HepG2 (cell line): ENCODE measurements around the gene HHLA2. TPM values are rescaled to one million over a fixed set of nuclear protein-coding genes. Genes with fewer than 3 reads are reported as not detected.

ENCODE experiments used
- ATAC-seq: fragments of 200-7000 bp; cut with Tn5 transposase; 3 replicates; pipeline ENCODE4 v1.9.1; 2020; ENCODE audit warnings: mild to moderate bottlenecking, moderate library complexity
- BruUV-seq: library from RNA; stranded (reverse); fragments of 400-500 nt; replicated peaks from 2 replicates; lab custom pipeline; 2021; lab: Mats Ljungman, UMichigan
- CTCF ChIA-PET: fragments of 300-600 bp; formaldehyde crosslinking; extraction: SDS; loops from one replicate; lab custom pipeline; 2021; ENCODE audit warnings: low total read pairs, inconsistent platforms, low intra/inter-chr PET ratio; lab: Yijun Ruan, JAX
- POLR2A ChIA-PET: fragments of 350-600 bp; sonication (Branson Sonifier 250); formaldehyde crosslinking; loops from one replicate; lab custom pipeline; 2020; ENCODE audit warnings: antibody characterized with exemption, inconsistent platforms; lab: Yijun Ruan, JAX
- DNase-seq: peaks from one replicate; pipeline ENCODE4 v3.0.0-alpha.2; 2015; ENCODE audit warnings: low spot score
- FAIRE-seq: peaks from 3 replicates; lab custom pipeline; 2011; peaks lifted over from hg19 to GRCh38; lab: Jason Lieb, UNC
- H2AFZ ChIP-seq: one replicate; pipeline ENCODE4 v1.6.1; 2011; ENCODE audit warnings: low read length, inconsistent platforms
- H3K27ac ChIP-seq: fragments of 300-600 bp; 3 replicates; pipeline ENCODE4 v1.8.0; 2011; ENCODE audit warnings: mixed run types, mild to moderate bottlenecking, mixed read lengths, low read length, inconsistent platforms; ENCODE audit not compliant: insufficient read depth; ENCODE audit errors: extremely low read length
- H3K27me3 ChIP-seq, 2 experiments: fragments of 200-600 bp in 1 of 2; 2 replicates in 1 of 2; 3 replicates in 1 of 2; pipeline versions ENCODE4 v1.6.0 to v1.8.0; 2011; ENCODE audit warnings: low read length in 2 of 2, mild to moderate bottlenecking in 2 of 2, moderate library complexity in 2 of 2, inconsistent platforms in 1 of 2; ENCODE audit not compliant: insufficient read depth in 2 of 2, control insufficient read depth in 1 of 2
- H3K36me3 ChIP-seq, 2 experiments: fragments of 200-600 bp in 1 of 2; replicated peaks in 1 of 2; 2 replicates in 1 of 2; 3 replicates in 1 of 2; pipeline versions ENCODE4 v1.5.1 to v1.8.0; 2011; ENCODE audit warnings: low read length in 2 of 2, inconsistent platforms in 1 of 2; ENCODE audit not compliant: insufficient read depth in 2 of 2, control insufficient read depth in 1 of 2
- H3K4me1 ChIP-seq: 2 replicates; pipeline ENCODE4 v1.5.1; 2012; ENCODE audit warnings: low read length, inconsistent platforms; ENCODE audit not compliant: insufficient read depth
- H3K4me2 ChIP-seq: 2 replicates; pipeline ENCODE4 v1.6.0; 2011; ENCODE audit warnings: low read depth, low read length, inconsistent platforms
- H3K4me3 ChIP-seq, 3 experiments: fragments of 200-600 bp in 1 of 3; sonication (generic), shearing (Covaris generic) in 1 of 3; replicated peaks in 1 of 3; 2 replicates each; pipeline ENCODE4 v1.5.1; 2011 to 2016; ENCODE audit warnings: low read length in 3 of 3, inconsistent platforms in 2 of 3, low read depth in 2 of 3, mild to moderate bottlenecking in 2 of 3, control low read depth in 1 of 3, mixed read lengths in 1 of 3; ENCODE audit not compliant: insufficient read depth in 1 of 3
- H3K79me2 ChIP-seq: one replicate; pipeline ENCODE4 v1.6.1; 2011; ENCODE audit warnings: low read length, inconsistent platforms; ENCODE audit not compliant: insufficient read depth
- H3K9ac ChIP-seq: 2 replicates; pipeline ENCODE4 v1.6.0; 2011; ENCODE audit warnings: mild to moderate bottlenecking, low read depth, low read length, inconsistent platforms; ENCODE audit not compliant: insufficient read depth
- H3K9me3 ChIP-seq: 2 replicates; pipeline ENCODE4 v1.5.1; 2012; ENCODE audit warnings: mild to moderate bottlenecking, low read length
- H4K20me1 ChIP-seq: 2 replicates; pipeline ENCODE4 v1.6.0; 2011; ENCODE audit warnings: inconsistent platforms, mild to moderate bottlenecking, low read length, moderate library complexity; ENCODE audit not compliant: insufficient read depth
- GLI4 ChIP-seq: sonication (generic); formaldehyde crosslinking; IDR thresholded peaks from 2 replicates; pipeline ENCODE4 v1.5.1; 2020; ENCODE audit warnings: missing genetic modification reagents, mild to moderate bottlenecking, moderate library complexity, borderline replicate concordance
- KLF9 ChIP-seq: IDR thresholded peaks from 2 replicates; pipeline ENCODE4 v1.6.1; 2016; ENCODE audit warnings: low read depth
- MAFK ChIP-seq, 2 experiments: IDR thresholded peaks in 1 of 2; conservative IDR thresholded peaks in 1 of 2; 2 replicates each; pipeline ENCODE4 v1.6.1; 2011; ENCODE audit warnings: improper control_type of control experiment in 2 of 2, low read length in 2 of 2
- NCOA5 ChIP-seq: sonication (generic); formaldehyde crosslinking; IDR thresholded peaks from 2 replicates; pipeline ENCODE4 v1.4.0; 2020; ENCODE audit warnings: missing genetic modification reagents
- PRPF4 ChIP-seq: fragments of 200-400 bp; formaldehyde crosslinking; IDR thresholded peaks from 2 replicates; pipeline ENCODE4 v1.6.1; 2016; ENCODE audit warnings: low read length, low read depth; ENCODE audit not compliant: poor library complexity, severe bottlenecking
- RFX3 ChIP-seq: IDR thresholded peaks from 2 replicates; pipeline ENCODE4 v1.6.1; 2016; ENCODE audit warnings: missing biosample characterization, missing genetic modification reagents
- SCMH1 ChIP-seq: sonication (generic); formaldehyde crosslinking; IDR thresholded peaks from 2 replicates; pipeline ENCODE4 v1.9.0; 2021; ENCODE audit warnings: missing genetic modification reagents, mild to moderate bottlenecking, borderline replicate concordance
- SMARCE1 ChIP-seq: fragments of 450-650 bp; IDR thresholded peaks from 2 replicates; pipeline ENCODE4 v1.6.1; 2017; ENCODE audit warnings: borderline replicate concordance
- SOX13 ChIP-seq, 3 experiments: fragments of 450-650 bp in 1 of 3; sonication (generic) in 1 of 3; formaldehyde crosslinking in 1 of 3; IDR thresholded peaks in 2 of 3; conservative IDR thresholded peaks in 1 of 3; 2 replicates each; pipeline versions ENCODE4 v1.5.0 to v1.6.1; 2016 to 2020; ENCODE audit warnings: antibody characterized with exemption in 1 of 3, mild to moderate bottlenecking in 1 of 3, missing compliant biosample characterization in 1 of 3, missing genetic modification reagents in 1 of 3, moderate library complexity in 1 of 3
- ZNF224 ChIP-seq: sonication (generic); formaldehyde crosslinking; IDR thresholded peaks from 2 replicates; pipeline ENCODE4 v1.5.0; 2020; ENCODE audit warnings: mild to moderate bottlenecking, missing genetic modification reagents
- ZNF446 ChIP-seq: sonication (generic); formaldehyde crosslinking; IDR thresholded peaks from 2 replicates; pipeline ENCODE4 v1.5.0; 2020; ENCODE audit warnings: mild to moderate bottlenecking, missing genetic modification reagents
- ZNF616 ChIP-seq: sonication (generic); formaldehyde crosslinking; IDR thresholded peaks from 2 replicates; pipeline ENCODE4 v1.5.0; 2020; ENCODE audit warnings: low read depth, mild to moderate bottlenecking, missing genetic modification reagents
- ZNF660 ChIP-seq: sonication (generic); formaldehyde crosslinking; IDR thresholded peaks from 2 replicates; pipeline ENCODE4 v1.5.1; 2020; ENCODE audit warnings: mild to moderate bottlenecking, low read depth, missing genetic modification reagents, borderline replicate concordance
- ZNF777 ChIP-seq: sonication (generic); formaldehyde crosslinking; IDR thresholded peaks from 2 replicates; pipeline ENCODE4 v1.4.0; 2020; ENCODE audit warnings: missing genetic modification reagents
- WGBS: methylation state at CpG from one replicate; pipeline ENCODE4 v1.1.6; 2017; ENCODE audit warnings: low lambda C conversion rate; 5-methylcytosine and 5-hydroxymethylcytosine counted together
- in situ Hi-C: cut with HindIII; loops from 2 replicates; pipeline ENCODE4 v1.10.0; 2017; ENCODE audit warnings: low pct_unique_long_range_greater_than_20kb; ENCODE audit not compliant: extremely low pct_ligation_motif_present
- intact Hi-C: fragments of 100-400 bp; cut with micrococcal nuclease; formaldehyde crosslinking; loops from one replicate; pipeline ENCODE4 v1.10.0; 2022; ENCODE audit not compliant: unreplicated experiment
- polyA plus RNA-seq, 8 experiments: library from polyadenylated mRNA; depleted of rRNA in 3 of 8; stranded (reverse) in 7 of 8; unstranded in 1 of 8; fragments of >200 nt; fragmentation: Illumina TruSeq in 4 of 8; extraction: Trizol in 4 of 8; gene quantifications; 2 replicates each; pipeline versions ENCODE4 v1.2.1 to v1.2.3, GENCODE V29; 2011 to 2016; ENCODE audit warnings: low read depth in 4 of 8, missing spikeins in 1 of 8, mixed read lengths in 1 of 8; ENCODE audit not compliant: insufficient read depth in 1 of 8
- total RNA-seq, 5 experiments: library from RNA; depleted of rRNA; stranded (reverse); fragments of >200 nt; fragmentation: Illumina TruSeq; extraction: Trizol; gene quantifications; 2 replicates each; pipeline ENCODE4 v1.2.3, GENCODE V29; 2016; ENCODE audit warnings: low read depth in 1 of 5
- TF ChIP-seq, protein P1 (sequence below): sonication (generic); formaldehyde crosslinking; conservative IDR thresholded peaks from 2 replicates; pipeline ENCODE4 v1.8.1; 2023; ENCODE audit warnings: missing genetic modification reagents
- TF ChIP-seq, protein P2 (sequence below): sonication (generic); formaldehyde crosslinking; IDR thresholded peaks from 2 replicates; pipeline ENCODE4 v1.4.0; 2020; ENCODE audit warnings: missing genetic modification reagents
- TF ChIP-seq, protein P3 (sequence below): conservative IDR thresholded peaks from 2 replicates; pipeline ENCODE4 v1.6.1; 2018; ENCODE audit warnings: missing genetic modification reagents
- TF ChIP-seq, protein P4 (sequence below): sonication (generic); formaldehyde crosslinking; IDR thresholded peaks from 2 replicates; pipeline ENCODE4 v1.8.0; 2022; ENCODE audit warnings: missing genetic modification reagents, low read depth, mild to moderate bottlenecking, borderline replicate concordance

The HHLA2 gene
- total and polyA plus RNA-seq, 2 of the 13 experiments (the other 11 are each of a cell fraction or from before 2014, with no cell fraction given), result not detected

DNA sequence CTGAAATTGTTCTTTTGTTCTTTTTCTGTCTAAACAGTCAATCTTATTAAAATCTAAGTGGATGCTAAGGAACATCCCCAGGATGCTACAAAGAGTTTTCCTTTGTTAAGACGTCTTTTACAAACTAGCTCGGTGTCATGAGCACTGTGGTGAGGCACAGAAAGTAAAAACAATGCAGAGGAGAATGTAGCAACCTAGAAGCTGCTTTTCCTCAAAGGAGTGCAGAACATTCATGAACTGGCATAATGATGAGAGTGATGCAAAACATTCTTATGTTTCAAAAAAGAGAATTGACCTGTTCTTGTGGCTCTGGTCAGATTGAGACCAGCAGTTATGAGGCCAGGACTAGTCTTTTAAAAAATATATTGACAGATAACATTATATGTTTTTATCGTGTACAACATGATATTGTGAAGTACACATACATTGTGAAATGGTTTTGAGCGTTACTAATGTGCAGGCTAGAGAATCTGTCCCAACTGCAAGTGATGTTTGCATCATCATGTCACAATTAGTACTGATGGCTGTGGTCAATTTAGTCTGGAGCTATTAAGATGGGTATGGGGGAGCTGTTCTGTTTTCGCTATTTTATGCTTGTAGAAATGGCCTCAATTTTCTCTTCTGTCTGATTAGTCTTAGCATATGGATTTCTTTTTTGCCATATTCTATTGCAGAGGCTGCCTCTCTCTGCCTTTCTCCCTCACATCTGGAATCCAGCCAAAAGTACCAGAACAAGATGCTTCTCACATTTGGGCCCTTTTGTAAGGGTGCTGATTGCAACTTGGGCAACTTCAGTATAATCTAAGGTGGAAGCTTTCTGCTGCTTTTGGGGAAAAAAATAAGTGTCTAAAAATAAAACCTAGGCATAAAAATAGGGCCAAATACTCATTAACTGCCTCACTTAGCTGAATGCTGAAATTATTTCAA, 50.2 kb downstream of the HHLA2 start:
- no peaks in the 10 kb centered on the region for H3K36me3 ChIP-seq
- in situ Hi-C loops (no loop called here), intact Hi-C loops (no loop called here)
- no peak overlapping the region for H3K4me2 ChIP-seq
- H2AFZ ChIP-seq, result no peak overlapping the region
- no peak overlapping the region for H3K4me3 ChIP-seq
- ChIA-PET POLR2A (no interaction called here), CTCF (no interaction called here)
- H3K79me2 ChIP-seq, result no peaks in the 10 kb centered on the region
- ATAC-seq, result no peak
- no peaks in the 10 kb centered on the region for H4K20me1 ChIP-seq
- no peak for FAIRE-seq
- no TSS peak for BruUV-seq
- H3K9me3 ChIP-seq, result no peaks in the 10 kb centered on the region
- H3K9ac ChIP-seq, result no peak overlapping the region
- 5% methylated on average over 5 of the region's 5 CpGs for WGBS
- no peaks in the 10 kb centered on the region; a peak in 1 of 5 replicates for H3K27me3 ChIP-seq
- no peak overlapping the region for H3K27ac ChIP-seq
- no peak for DNase-seq
- no peaks in the 10 kb centered on the region for H3K4me1 ChIP-seq
- TF ChIP-seq SOX13 (IDR thresholded peaks at IDR 0.05), result no peak
- no peak for TF ChIP-seq SOX13 (CRISPR knock-in tag; conservative IDR thresholded peaks at IDR 0.05 in 1 of 2, IDR thresholded peaks at IDR 0.05 in 1 of 2)
- no peak for TF ChIP-seq NCOA5 (CRISPR knock-in tag)
- no peak for TF ChIP-seq ZNF446 (CRISPR knock-in tag)
- TF ChIP-seq GLI4 (CRISPR knock-in tag), result no peak
- TF ChIP-seq, protein P1, sequence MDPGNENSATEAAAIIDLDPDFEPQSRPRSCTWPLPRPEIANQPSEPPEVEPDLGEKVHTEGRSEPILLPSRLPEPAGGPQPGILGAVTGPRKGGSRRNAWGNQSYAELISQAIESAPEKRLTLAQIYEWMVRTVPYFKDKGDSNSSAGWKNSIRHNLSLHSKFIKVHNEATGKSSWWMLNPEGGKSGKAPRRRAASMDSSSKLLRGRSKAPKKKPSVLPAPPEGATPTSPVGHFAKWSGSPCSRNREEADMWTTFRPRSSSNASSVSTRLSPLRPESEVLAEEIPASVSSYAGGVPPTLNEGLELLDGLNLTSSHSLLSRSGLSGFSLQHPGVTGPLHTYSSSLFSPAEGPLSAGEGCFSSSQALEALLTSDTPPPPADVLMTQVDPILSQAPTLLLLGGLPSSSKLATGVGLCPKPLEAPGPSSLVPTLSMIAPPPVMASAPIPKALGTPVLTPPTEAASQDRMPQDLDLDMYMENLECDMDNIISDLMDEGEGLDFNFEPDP (CRISPR knock-in tag), result no peak
- no peak for TF ChIP-seq ZNF616 (CRISPR knock-in tag)
- no peak for TF ChIP-seq PRPF4
- no peak for TF ChIP-seq ZNF660 (CRISPR knock-in tag)
- no peak for TF ChIP-seq SCMH1 (CRISPR knock-in tag)
- TF ChIP-seq, protein P2, sequence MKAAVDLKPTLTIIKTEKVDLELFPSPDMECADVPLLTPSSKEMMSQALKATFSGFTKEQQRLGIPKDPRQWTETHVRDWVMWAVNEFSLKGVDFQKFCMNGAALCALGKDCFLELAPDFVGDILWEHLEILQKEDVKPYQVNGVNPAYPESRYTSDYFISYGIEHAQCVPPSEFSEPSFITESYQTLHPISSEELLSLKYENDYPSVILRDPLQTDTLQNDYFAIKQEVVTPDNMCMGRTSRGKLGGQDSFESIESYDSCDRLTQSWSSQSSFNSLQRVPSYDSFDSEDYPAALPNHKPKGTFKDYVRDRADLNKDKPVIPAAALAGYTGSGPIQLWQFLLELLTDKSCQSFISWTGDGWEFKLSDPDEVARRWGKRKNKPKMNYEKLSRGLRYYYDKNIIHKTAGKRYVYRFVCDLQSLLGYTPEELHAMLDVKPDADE (CRISPR knock-in tag), result no peak
- TF ChIP-seq SMARCE1, result no peak
- TF ChIP-seq KLF9 (CRISPR knock-in tag), result no peak
- no peak for TF ChIP-seq ZNF224 (CRISPR knock-in tag)
- TF ChIP-seq, protein P3, sequence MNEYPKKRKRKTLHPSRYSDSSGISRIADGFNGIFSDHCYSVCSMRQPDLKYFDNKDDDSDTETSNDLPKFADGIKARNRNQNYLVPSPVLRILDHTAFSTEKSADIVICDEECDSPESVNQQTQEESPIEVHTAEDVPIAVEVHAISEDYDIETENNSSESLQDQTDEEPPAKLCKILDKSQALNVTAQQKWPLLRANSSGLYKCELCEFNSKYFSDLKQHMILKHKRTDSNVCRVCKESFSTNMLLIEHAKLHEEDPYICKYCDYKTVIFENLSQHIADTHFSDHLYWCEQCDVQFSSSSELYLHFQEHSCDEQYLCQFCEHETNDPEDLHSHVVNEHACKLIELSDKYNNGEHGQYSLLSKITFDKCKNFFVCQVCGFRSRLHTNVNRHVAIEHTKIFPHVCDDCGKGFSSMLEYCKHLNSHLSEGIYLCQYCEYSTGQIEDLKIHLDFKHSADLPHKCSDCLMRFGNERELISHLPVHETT (CRISPR knock-in tag), result no peak
- TF ChIP-seq ZNF777 (CRISPR knock-in tag), result no peak
- TF ChIP-seq RFX3 (CRISPR knock-in tag), result no peak
- TF ChIP-seq MAFK (conservative IDR thresholded peaks at IDR 0.05 in 1 of 2, IDR thresholded peaks at IDR 0.05 in 1 of 2; ENCODE audit: low read length in 2 of 2), result no peak
- TF ChIP-seq, protein P4, sequence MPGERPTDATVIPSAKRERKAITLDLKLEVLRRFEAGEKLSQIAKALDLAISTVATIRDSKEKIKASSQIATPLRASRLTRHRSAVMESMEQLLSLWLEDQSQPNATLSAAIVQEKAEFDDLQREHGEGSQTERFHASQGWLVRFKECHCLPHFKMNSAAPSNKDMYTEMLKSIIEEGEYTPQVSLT, result no peak
